HUDEP-2 (cell line): ENCODE results near the gene IFT27.
"Not testable (repeated sequence)": the region's sequence is repeated elsewhere in the genome, so short reads cannot be mapped to it uniquely, and the experiment has no call there.

Experiments used
- DNase-seq, 76 experiments: peaks; one replicate each; lab custom pipeline; 2025; ENCODE audit not compliant: unreplicated experiment in 76 of 76; lab: John Stamatoyannopoulos, UW

Gene IFT27

DNA sequence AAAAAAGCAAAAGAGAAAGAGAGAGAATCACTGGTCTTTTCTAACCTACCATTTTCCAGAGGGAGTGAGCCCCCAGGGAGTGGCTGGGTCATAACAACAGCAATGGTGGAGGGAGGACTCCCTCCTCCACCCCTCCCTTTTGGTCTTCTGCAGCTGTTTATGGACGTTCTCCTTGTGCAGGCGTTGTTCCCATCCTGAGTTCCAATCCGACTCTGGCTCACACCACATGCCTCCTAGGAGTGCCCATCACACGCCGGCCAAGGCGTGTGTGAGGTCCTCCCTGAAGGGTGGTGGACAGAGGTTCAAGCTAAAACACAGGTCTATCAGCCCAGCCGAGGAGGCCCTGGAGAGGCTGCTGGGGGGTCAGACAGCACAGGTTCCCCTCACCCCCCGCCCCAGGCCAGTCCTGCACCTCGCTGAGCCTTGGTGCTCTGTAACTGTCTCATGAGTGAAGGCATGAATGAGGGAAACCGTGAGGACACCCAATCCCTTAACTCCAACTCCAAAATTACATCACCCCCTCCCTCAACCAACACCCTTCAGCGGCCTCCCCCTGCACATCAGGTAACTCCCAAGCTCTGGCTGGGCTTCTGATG, 29.4 kb downstream of the IFT27 start:
- no peak for DNase-seq

DNA sequence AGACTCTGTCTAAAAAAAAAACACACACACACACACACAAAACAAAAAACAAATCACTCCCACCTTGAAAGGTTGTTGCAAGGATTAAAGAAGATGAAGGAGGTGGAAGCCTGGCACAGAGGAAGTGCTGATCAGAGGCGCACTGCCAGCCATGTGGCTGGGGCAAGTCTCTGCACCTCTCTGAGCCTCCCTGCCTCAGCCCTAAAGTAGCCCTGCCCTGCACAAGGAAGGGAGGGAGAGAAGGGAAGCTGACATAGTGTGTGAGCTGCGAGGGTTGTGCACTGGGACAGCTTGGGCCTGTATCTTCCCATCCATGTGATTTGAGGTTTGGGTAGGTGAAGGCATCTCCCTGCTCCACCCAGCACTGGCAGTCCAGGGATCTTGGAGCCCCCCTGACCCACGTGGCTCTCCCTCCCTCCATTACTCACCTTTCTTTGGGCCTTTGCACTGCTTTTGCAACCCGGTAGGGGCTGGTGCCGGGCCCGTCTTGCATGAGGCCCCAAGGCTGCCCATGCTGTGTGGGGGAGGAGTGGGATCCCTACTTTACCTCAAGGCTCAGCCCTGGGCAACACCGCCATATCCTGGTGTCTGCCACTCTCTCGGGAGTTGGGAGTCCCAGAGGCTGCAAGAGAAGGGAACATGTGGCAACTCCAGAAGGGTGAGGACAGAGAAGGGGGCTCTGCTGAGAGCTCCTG, 30.5 kb downstream of the IFT27 start:
- DNase-seq, result no peak

- no peak for DNase-seq
These were observed 31.1 kb downstream of the IFT27 start for GRCh38 chr22:36744791-36745190.

GRCh38 chr22:36744413-36744765, 31.5 kb downstream of the IFT27 start:
- DNase-seq, result no peak

GRCh38 chr22:36743591-36744412, 32.1 kb downstream of the IFT27 start:
- DNase-seq, result no peak

- no peak for DNase-seq
These were observed 32.9 kb downstream of the IFT27 start for GRCh38 chr22:36743011-36743410.

- DNase-seq, result no peak
These were observed 34.0 kb downstream of the IFT27 start for GRCh38 chr22:36741968-36742367.

DNA sequence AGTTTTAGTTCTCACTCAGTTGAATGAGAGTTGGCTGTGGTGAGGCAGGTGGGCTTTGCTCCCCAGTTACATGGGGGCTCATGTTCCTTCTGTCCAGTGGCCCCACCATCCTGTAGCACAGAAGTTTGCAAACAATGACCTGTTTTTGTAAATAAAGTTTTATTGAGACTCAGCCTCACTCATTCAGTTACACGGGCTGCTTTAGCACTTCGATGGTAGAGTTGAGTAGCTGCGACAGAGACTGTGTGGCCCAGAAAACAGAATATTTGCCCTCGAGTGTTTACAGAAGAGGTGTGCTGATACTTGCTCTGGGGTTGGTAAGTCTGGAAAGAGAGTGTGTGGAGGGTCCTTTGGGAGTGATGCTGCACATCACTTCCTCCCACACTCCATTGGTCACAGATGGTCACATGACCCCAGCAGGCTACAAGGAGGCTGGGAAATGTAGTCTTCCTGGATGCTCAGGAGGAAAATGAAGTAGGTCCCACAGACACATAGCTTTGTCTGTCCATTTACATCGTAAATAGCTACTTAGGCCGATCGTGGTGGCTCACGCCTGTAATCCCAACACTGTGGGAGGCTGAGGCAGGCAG, 34.6 kb downstream of the IFT27 start:
- DNase-seq, result peak in 3 of 76 experiments; percentile 4 to 21 (median 15)

- no peak for DNase-seq
These were observed 35.2 kb downstream of the IFT27 start for GRCh38 chr22:36740716-36741115.

- DNase-seq, result no peak
These were observed 36.7 kb downstream of the IFT27 start for GRCh38 chr22:36739185-36739584.

DNA sequence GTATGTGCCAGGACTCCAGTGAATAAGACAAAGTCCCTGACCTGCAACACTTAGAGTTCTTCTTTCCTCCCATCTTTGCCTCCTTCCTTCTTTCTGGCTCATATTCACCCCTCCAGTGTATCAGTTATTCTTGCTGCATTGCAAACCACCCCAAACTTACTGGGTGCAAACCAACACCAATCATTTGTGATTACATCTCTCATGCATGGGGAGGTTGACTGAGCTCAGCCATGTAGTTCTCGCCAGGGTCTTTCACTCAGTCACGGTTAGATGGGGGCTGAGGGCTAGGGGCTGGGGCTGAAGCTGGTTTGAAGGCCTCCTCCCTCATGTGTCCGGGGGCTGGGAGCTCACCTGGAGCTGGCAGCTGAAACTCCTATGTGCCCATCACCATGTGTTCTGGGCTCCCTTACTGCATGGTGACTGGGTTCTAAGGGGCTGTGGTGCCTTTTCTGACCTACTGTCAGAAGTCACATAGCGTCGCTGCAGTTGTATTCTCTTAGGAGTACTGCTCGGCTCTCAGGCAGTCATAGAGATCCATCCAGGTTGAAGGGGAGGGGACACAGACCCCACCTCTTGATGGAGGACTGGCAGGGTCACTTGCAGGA, 37.4 kb downstream of the IFT27 start:
- no peak for DNase-seq

GRCh38 chr22:36737776-36738175, 38.1 kb downstream of the IFT27 start:
- no peak for DNase-seq

- DNase-seq, result no peak
These were observed 39.1 kb downstream of the IFT27 start for GRCh38 chr22:36736701-36737320.

DNA sequence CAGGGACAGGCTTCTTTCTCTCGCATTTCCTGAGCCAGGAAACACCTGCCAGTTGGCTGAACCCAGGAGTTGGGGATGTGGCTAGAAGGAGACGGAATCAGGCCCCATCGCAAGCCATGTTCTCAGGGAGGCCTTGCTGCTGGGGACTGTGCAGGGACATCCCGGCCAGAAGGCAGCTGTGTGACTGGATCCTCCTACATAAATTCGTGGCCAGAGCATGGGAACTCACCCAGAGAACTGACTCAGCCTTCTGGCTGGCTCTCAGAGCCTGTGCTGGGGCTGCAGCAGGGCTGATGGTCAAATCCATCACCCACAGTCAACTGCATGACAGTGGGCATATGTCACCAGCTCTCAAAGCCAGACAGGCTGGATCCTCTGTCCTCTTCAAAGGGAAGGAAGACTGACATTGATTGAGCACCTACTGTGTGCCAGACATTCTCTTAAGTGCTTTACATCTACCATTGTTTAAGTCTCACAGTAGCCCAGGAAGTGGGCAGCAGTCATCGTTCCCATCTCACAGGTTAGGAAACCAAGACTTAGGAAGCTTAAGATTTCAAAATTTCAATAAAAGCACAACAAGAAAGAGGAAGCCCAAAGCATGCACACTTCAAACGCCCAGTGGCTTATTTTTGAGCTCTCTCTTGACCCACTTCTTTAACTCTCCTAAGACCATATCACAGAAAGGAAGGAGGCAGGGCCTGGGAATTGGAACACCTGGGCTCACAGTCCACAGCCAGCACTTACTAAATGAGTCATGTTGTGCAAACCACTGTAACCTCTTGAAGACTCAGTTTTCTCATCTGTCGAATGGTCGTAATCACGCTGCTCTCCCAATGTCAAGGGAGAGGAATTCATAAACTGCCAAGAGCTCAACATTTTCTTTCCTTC, 41.5 kb downstream of the IFT27 start:
- DNase-seq, result no peak

GRCh38 chr22:36733271-36733670, 42.6 kb downstream of the IFT27 start:
- DNase-seq, result no peak

- no peak for DNase-seq
These were observed 43.3 kb downstream of the IFT27 start for GRCh38 chr22:36732609-36733008.

- DNase-seq, result no peak
These were observed 44.0 kb downstream of the IFT27 start for GRCh38 chr22:36731916-36732315.

DNA sequence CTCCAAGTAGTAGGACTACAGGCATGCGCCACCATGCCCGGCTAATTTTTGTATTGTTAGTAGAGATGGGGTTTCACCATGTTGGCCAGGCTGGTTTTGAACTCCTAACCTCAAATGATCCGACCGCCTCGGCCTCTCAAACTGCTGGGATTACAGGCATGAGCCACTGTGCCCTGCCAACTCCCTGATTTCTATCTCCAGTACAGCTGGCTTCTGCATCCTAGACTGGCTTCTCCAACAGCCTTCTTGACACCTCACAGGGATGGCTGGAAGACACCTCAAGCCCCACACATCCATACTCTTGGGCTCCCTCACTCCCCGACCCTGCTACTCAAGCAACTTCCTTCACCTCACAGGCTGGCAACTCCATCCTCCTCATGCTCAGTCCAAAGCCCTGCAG, 44.6 kb downstream of the IFT27 start:
- not testable (repeated sequence) for DNase-seq

DNA sequence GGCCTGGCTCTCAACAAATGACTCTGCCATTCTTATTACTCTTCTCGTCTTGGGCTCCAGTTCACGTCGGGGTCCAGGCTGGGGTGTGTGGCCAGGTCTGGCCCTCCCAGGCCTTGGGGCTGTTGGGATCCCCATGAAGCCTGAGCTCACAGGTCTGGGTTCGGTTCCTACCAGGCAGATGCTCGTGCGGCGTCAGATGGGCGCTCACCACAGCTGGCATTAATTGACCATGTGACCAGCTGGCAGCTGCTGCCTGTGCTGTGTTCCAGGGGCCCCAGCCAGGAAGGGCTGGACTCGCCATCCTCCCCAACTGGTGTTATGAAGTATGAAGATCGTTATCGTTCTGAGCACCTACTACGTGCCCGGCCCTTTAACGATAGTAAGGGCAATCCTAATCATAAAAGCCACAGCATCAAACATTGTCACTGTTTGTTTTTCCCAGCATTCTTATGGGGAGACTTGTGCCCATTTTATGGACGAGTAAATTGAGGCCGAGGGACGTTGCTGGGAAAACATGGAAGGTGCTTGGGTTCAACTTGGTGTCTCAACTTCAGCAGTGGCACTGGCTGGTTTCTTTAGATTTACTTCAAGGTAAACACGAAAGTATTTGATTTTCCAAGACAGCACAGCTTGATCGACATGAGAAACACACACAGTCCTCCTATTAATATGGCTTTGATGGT, 45.6 kb downstream of the IFT27 start:
- no peak for DNase-seq
